Adrenal gland (tissue), 12 donors: ENCODE measurements around the gene XPNPEP2. TPM values are rescaled to one million over a fixed set of nuclear protein-coding genes. Genes with fewer than 3 reads are reported as not detected.

Source experiments
- DNase-seq, 7 donors: peaks; one replicate each; pipeline ENCODE4 v3.0.0-alpha.2; 2019 to 2020
- H3K27ac ChIP-seq, 5 donors: fragments of 200-600 bp; sonication (generic) in 4 of 5; 1 replicate in 3 of 5; 2 replicates in 2 of 5; pipeline versions ENCODE4 v1.5.1 to v1.8.0; 2016 to 2020; ENCODE audit warnings: mild to moderate bottlenecking in 1 of 5
- H3K27me3 ChIP-seq: fragments of 200-600 bp; 2 replicates; pipeline ENCODE4 v1.8.0; 2021
- H3K36me3 ChIP-seq, 2 donors: fragments of 200-600 bp; replicated peaks in 1 of 2; 1 replicate in 1 of 2; 2 replicates in 1 of 2; pipeline versions ENCODE4 v1.5.1 to v1.8.0; 2018 to 2022
- H3K4me1 ChIP-seq, 2 donors: fragments of 200-600 bp; replicated peaks in 1 of 2; 1 replicate in 1 of 2; 2 replicates in 1 of 2; pipeline versions ENCODE4 v1.5.1 to v1.8.0; 2018 to 2021
- H3K4me3 ChIP-seq, 4 donors: fragments of 200-600 bp; sonication (generic) in 3 of 4; one replicate each; pipeline ENCODE4 v1.5.1; 2016 to 2018
- H3K9me3 ChIP-seq, 3 donors: fragments of 200-600 bp; sonication (generic) in 1 of 3; replicated peaks in 1 of 3; 1 replicate in 2 of 3; 2 replicates in 1 of 3; pipeline versions ENCODE4 v1.5.1 to v1.8.0; 2016 to 2021
- POLR2A ChIP-seq, 2 donors: fragments of 450-650 bp; IDR thresholded peaks; one replicate each; pipeline ENCODE4 v1.6.1; 2017; ENCODE audit warnings: antibody characterized with exemption in 2 of 2, mild to moderate bottlenecking in 2 of 2, moderate library complexity in 1 of 2
- WGBS, 4 donors: extraction: QIAGEN DNeasy Blood & Tissue Kit in 2 of 4; methylation state at CpG; one replicate each; pipeline versions ENCODE4 v1.1.5 to v1.1.7; 2013 to 2017; 5-methylcytosine and 5-hydroxymethylcytosine counted together
- intact Hi-C, 2 donors: fragments of 100-400 bp; cut with DNase I; formaldehyde crosslinking; loops; one replicate each; pipeline versions ENCODE4 v1.14.1 to v1.15.0; 2022 to 2023
- polyA plus RNA-seq, 3 donors: library from polyadenylated mRNA; stranded (reverse); fragments of 200-250 nt in 2 of 3; fragments of 350-450 nt in 1 of 3; fragmentation: Illumina TruSeq in 1 of 3; extraction: RNeasy Lipid Tissue Mini Kit (QIAGEN cat#74804) in 1 of 3; gene quantifications; one replicate each; pipeline ENCODE4 v1.2.3, GENCODE V29; 2013 to 2014
- total RNA-seq, 9 donors: library from RNA; depleted of rRNA in 4 of 9; stranded (reverse); fragments of >200 nt in 4 of 9; fragments of 120-200 nt in 1 of 9; fragmentation: NEBNext Ultra II Directional in 1 of 9; extraction: Animal tissue kit (Norgen Biotek cat#: 25700) in 1 of 9; gene quantifications; one replicate each; pipeline versions ENCODE4 v1.1.0 to v1.2.4, GENCODE V29; 2013 to 2023
- TF ChIP-seq, protein P1 (sequence below), 6 experiments: fragments of 450-650 bp in 4 of 6; fragments of 200-600 bp in 2 of 6; sonication (generic) in 1 of 6; IDR thresholded peaks; 1 replicate in 5 of 6; 2 replicates in 1 of 6; pipeline versions ENCODE4 v1.5.1 to v1.8.0; 2016 to 2021; ENCODE audit warnings: antibody characterized with exemption in 6 of 6, mild to moderate bottlenecking in 2 of 6, moderate library complexity in 1 of 6
- donor health status: healthy with polysubstance abuse.
- donor health status: Bipolar disorder and iron deficiency.
- donor health status: DM: yes; HTN: yes; CAD: no.
- donor health status: DM: no; HTN: no; CAD: no.
- donor health status: DM: no; HTN: no; CAD: no.
- donor health status: DM: yes; HTN: yes; CAD: no.

The XPNPEP2 gene
- total and polyA plus RNA-seq, 12 donors = 0.18 to 5.4 (median 1.1) TPM

DNA sequence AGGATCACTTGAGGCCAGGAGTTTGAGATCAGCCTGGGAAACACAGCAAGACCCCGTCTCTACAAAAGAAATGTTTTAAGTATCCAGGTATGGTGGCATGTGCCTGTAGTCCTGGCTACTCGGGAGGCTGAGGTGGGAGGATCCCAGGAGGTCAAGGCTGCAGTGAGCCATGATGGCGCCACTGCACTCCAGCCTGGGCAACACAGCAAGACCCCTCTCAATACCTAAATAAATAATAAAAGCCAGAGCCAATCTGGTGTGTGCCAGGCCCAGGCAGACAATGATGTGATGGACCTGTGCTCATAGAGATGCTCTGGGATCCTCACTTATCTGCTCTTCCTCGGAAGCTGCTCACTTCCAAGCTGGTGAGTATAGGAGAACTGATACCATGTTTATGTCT lies 22.8 kb downstream of the XPNPEP2 start:
- H3K9me3 ChIP-seq = no peaks in the 10 kb centered on the region
- TF ChIP-seq POLR2A (IDR thresholded peaks at IDR 0.05) = no peak
- TF ChIP-seq, protein P1, sequence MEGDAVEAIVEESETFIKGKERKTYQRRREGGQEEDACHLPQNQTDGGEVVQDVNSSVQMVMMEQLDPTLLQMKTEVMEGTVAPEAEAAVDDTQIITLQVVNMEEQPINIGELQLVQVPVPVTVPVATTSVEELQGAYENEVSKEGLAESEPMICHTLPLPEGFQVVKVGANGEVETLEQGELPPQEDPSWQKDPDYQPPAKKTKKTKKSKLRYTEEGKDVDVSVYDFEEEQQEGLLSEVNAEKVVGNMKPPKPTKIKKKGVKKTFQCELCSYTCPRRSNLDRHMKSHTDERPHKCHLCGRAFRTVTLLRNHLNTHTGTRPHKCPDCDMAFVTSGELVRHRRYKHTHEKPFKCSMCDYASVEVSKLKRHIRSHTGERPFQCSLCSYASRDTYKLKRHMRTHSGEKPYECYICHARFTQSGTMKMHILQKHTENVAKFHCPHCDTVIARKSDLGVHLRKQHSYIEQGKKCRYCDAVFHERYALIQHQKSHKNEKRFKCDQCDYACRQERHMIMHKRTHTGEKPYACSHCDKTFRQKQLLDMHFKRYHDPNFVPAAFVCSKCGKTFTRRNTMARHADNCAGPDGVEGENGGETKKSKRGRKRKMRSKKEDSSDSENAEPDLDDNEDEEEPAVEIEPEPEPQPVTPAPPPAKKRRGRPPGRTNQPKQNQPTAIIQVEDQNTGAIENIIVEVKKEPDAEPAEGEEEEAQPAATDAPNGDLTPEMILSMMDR (IDR thresholded peaks at IDR 0.05) = no peak
- H3K4me3 ChIP-seq = no peak overlapping the region
- H3K27ac ChIP-seq = no peak overlapping the region
- no peaks in the 10 kb centered on the region for H3K4me1 ChIP-seq
- intact Hi-C loops = no loop called here
- no peaks in the 10 kb centered on the region for H3K36me3 ChIP-seq
- no peaks in the 10 kb centered on the region for H3K27me3 ChIP-seq
- DNase-seq = no peak
- WGBS, 4 donors = 82 to 90% (median 85%) methylated on average over 4 of the region's 4 CpGs; no CpG with 5 or more reads in 1 of the 4 donors

DNA sequence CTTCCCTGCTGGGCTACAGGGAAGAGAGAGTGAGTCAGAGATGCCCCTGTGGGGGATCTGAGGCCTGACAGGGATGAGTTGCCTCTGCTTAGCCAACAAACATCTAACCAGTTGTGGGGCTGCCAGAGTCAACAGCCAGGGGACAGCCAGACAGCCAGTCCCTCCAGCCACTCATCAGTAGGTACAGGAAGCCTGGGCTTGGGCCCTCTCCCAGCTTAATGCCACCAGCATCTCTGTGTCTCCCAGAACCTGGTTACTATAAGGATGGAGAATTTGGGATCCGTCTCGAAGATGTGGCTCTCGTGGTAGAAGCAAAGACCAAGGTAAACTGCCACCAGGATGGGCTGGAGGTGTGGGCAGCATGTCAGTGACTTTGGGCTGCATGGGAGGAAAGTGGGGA lies 23.7 kb downstream of the XPNPEP2 start:
- Histone ChIP-seq H3K9me3 (no peaks in the 10 kb centered on the region), H3K27ac (no peak overlapping the region), H3K4me1 (no peaks in the 10 kb centered on the region), H3K36me3 (no peaks in the 10 kb centered on the region), H3K27me3 (no peaks in the 10 kb centered on the region), H3K4me3 (no peak overlapping the region)
- DNase-seq = no peak
- TF ChIP-seq, protein P1 (IDR thresholded peaks at IDR 0.05) = no peak
- no peak for TF ChIP-seq POLR2A (IDR thresholded peaks at IDR 0.05)
- intact Hi-C loops = no loop called here
- WGBS, 4 donors = 86 to 91% (median 89%) methylated on average over 3 of the region's 3 CpGs

DNA sequence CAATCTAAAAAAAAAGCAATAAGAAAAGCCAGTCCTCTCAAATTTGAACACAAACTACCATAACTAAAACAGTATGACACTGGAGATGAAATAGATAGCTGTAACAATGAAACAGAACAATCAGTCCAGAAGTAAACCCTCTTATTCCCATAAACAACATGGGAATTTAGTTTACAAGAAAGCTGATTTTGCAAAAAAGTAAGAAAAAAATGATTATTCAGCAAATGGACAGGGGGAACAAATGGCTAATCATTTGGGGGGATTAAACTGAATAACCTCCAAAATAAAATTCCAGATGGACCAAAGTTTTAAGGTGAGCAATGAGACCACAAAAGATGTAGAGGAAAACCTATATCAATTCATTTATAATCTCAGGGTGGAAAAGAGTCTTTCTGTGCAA lies 24.9 kb downstream of the XPNPEP2 start:
- H3K27ac ChIP-seq = no peak overlapping the region

DNA sequence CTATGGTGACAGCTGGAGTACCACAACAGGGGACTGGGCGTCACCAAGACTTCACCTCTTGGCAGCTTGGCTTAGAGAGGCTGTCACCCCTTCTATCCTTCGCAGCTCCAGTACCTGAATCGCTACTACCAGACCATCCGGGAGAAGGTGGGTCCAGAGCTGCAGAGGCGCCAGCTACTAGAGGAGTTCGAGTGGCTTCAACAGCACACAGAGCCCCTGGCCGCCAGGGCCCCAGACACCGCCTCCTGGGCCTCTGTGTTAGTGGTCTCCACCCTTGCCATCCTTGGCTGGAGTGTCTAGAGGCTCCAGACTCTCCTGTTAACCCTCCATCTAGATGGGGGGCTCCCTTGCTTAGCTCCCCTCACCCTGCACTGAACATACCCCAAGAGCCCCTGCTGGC lies 29.4 kb downstream of the XPNPEP2 start:
- no peaks in the 10 kb centered on the region for H3K4me1 ChIP-seq
- TF ChIP-seq POLR2A (IDR thresholded peaks at IDR 0.05) = no peak
- TF ChIP-seq, protein P1 (IDR thresholded peaks at IDR 0.05) = no peak
- DNase-seq = no peak
- intact Hi-C loops = no loop called here
- no peaks in the 10 kb centered on the region for H3K27me3 ChIP-seq
- no peaks in the 10 kb centered on the region for H3K36me3 ChIP-seq
- no peak overlapping the region for H3K27ac ChIP-seq
- no peak overlapping the region for H3K4me3 ChIP-seq
- H3K9me3 ChIP-seq = no peaks in the 10 kb centered on the region
- 75 to 94% (median 88%) methylated on average over 4 to 8 of the region's 8 CpGs; no CpG with 5 or more reads in 1 of the 4 donors for WGBS, 4 donors

More for the DNA sequence above, 24.9 kb downstream of the XPNPEP2 start:
- TF ChIP-seq, protein P1 (IDR thresholded peaks at IDR 0.05) = no peak
- TF ChIP-seq POLR2A (IDR thresholded peaks at IDR 0.05) = no peak
- no peaks in the 10 kb centered on the region for H3K9me3 ChIP-seq
- intact Hi-C loops = no loop called here
- H3K4me3 ChIP-seq = no peak overlapping the region
- H3K4me1 ChIP-seq = no peaks in the 10 kb centered on the region
- no peaks in the 10 kb centered on the region for H3K27me3 ChIP-seq
- H3K36me3 ChIP-seq = no peaks in the 10 kb centered on the region
- no peak for DNase-seq
